ENCODE results near the gene AGA.

Gene AGA

DNA sequence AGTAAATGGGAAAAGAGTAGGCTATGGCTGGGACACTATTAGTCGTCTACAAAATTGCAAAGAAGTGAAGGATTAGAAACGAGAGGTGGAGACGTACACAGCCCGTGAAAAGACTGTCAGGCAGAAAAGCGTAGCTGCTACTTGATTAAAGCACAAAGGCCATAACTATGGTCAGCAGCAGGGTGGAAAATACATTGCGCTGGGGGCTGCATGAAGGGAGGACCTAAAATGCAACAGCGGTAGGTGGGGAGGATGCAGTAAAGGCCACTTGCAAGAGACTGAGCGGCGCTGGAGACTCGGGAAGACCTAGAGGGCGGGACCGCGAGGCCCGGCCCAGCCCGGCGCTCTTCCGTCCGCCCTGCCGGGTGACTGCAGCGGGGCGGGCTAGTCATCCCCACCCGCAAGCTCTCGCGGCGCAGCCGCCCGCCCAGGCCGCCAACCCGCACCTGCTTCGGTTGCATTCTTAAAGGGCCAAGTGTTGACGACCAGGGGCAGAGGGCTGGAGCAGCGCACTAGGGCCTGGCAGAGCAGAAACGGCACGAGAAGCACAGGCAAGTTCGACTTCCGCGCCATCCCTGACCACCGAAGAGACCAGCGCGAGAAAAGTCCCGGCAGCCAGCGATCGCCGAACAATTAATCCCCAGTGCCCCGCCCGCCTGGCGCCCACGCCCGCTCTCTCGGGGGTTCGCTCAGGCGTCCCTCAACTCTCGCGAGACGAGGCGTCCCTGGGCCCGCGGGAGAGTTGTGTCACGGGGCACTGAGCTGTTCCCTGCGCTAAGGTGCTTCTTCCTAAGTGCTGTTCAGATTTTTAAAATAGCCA is at the start of gene AGA:
Gene AGA, minus strand, starts transcription at position 635 of the 820 bp plus-strand sequence. Its CDS starts 62 bp downstream, at position 573.
- DNase-seq: peak; percentile 85

DNA sequence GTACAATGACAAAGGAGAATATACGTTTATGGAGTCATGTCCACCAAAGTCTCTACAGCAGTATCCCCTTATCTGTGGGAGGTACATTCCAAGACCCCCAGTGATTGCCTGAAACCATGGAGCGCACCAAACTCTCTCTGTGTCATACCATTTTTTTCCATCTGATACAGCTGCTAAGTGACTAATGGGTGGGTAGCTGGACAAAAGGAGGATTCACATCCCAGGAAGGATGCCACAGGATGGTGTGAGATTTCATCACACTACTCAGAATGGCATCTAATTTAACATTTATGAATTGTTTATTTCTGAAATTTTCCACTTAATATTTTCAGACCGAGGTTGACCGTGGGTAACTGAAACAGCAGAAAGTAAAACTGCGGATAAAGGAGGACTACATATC is 49.8 kb upstream of the AGA start:
- DNase-seq: no peak

DNA sequence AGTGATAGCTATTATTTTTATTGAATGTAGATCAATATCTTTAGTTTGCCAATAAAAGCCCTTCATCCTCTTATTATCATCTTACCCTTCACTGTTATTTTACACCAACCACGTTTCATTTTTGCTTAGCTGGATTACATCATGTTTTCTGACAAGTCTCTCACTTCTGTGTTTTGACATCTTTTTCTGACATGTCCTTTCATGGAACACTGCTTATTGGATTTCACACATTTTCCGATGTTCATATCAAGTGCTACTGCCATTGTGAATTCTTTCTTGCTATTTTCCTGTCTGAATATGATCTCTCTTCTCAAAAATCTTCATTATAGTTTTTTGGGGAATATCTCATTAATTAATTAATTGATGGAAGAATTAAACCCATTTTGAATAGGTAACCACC is 48.5 kb upstream of the AGA start:
- DNase-seq: no peak

DNA sequence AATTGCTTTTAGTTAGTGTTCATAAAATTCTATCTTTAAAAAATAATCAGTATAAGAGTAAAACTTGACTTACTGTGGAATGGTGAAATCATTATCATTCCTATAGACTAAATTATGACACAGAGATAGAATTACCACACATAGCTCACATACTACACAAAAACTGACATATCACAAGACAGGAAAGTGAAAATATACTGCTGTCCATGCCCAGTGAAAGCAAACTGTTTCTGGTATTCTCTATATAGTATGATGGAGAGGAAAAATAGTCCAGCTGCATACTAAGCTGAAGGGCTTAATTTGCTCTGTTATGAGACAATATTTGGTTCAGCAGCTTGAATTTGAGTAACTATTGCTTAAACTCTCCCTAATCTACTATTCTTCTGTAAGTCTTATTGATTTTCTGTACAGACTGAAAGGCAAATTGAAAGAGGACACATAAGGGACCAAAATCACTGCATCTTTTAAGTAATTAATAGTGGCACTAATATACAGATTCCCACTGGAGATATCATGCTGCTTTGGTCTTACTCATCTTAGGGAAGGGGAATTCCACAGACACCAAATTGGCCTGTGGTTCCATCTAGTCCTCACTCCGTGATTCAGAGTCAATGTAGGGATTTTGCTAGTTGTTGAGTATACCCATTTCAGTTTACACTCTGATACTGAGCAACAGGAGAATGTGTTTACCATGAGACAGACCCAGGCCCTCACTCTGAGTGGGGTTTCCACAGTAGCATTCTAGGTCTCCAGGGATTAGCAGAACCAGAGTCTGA is 47.4 kb upstream of the AGA start:
- DNase-seq: no peak

DNA sequence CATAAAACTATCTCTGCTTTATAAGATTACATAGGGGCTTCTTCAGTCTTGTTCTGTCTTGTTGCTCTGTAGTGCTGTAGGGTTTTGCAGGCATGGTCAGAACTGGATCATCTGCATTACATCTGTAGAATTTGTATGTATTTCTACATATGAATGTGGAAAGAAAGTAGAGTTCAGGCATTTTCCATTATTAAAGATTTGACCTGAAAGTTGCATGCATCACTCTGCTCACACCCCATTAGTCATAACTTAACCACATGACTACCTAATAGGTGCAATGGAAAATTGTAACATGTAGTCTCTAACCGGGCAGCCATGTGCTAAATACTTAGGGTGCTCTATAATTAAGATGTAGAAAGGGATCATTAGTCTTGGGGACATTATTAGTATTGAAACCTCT is 45.7 kb upstream of the AGA start:
- no peak for DNase-seq

DNA sequence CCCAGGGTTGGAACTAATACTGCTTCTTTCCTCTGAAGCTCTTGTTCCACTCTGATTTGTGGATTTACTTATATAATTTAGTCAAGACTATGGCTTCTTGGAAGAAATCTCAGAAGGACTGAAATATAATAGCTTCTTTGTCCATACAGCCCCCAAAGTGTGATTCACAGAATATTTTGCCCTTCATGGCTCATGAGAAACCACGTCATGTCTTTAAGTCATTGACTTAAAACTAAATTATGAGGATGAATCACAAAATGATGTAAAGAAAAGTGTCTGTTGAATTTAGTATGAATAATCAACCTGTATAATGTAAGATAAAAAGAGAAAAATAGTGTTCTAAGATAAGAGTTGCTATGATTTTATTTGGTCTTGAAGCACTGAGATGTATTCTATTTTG is 43.3 kb upstream of the AGA start:
- no peak for DNase-seq

DNA sequence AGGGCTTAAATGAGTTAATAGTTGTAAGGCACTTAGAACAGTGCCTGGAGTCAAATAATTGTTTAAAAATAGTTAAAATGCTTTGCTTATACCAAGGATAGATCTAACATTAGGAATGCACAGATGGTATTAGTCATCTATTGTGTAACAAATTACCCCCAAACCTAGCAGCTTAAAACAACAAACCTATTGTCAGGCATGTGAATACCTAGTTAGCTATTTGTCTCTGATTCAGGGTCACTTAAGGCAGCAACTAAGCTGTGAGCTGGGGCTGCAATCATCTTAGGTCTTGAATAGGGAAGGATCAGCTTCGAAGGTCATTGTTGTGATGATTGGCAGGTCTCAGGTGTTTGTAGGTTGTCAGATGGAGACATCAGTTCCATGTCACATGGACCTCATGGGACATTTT is 42.4 kb upstream of the AGA start:
- no peak for DNase-seq

DNA sequence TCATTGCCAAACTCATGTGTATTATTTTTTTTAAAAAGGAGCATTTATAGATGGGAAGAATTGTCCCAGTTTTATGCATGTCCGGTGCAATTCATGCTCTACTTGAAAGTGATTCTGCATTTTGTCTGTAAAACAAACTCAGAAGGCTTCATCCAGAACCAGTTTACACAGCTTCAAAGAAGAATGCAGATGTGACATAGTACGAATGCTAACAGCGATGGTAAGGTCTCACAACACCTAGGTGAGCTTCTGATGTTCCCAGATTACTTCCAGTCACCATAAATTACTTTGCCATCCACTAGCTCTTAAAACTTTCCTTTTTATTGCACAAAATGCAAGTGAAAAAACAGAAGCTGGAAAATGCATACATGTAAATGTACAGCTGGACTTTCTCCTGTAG is 41.5 kb upstream of the AGA start:
- no peak for DNase-seq

DNA sequence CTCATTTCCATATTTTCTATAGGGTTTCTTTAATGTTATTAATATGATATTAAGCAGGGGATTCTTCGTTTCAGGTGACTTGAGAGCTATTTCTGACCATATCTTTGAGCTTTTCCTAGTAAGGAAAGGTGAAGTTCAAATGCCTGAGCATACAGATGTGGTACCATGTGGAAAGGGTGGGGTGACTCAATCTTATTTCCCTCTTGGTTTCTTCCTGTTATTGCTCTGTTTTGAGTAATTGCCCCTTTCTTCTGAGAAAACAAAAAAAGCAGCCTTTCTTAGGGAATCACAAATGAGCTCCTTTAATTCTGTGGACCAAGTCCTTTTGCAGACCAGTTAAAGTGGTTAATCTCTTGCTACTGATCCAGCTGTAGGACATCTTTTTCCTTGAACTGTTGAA is 41.0 kb upstream of the AGA start:
- DNase-seq: no peak

DNA sequence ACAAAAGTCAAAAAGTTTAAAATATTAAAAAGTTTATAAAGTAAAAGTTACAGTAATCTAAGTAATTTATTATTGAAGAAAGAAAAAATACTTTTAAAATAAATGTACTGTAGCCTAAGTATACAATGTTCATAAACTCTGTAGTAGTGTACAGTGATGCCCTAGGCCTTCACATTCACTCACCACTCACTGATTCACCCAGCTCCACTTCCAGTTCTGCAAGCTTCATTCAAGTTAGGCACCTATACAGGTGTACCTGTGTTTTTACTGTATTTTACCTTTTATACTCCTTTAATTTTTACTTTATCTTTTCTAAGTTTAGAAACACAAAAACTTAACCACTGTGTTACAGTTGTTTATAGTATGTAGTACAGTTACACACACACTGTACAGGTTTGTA is 40.1 kb upstream of the AGA start:
- DNase-seq: no peak

DNA sequence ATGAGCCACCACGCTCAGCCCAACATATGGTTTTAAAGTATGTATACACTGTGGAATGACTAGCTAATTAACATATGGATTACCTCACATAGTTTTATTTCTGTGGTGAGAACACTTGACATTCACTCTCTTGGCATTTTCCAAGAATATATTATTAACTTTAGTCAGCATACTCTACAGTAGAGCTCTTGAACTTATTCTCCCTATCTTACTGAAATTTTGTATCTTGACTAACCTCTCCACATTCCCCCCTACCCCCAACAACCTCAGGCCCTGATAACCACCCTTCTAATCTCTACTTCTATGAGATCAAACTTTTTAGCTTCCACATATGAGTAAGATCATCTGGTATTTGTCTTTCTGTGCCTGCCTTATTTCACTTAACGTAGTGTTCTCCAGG is 38.6 kb upstream of the AGA start:
- DNase-seq: no peak

DNA sequence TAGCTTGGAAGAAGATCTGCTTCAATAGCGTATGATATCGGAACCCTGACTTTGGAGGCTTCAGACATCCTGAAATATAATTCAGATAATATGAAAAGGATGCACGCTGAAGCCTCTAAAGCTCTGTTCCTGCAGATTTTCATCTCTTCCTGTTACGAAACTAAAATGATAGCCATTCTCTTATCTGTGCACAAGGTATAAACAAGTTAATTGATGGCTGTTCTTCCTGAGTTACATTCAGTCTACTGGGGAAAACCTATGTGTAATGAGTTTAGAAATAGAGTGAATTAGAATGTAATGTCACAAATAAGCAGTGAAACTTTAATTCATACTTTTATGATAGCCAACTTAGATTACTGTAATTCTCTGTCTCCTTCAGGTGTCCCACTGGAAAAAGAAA is 36.8 kb upstream of the AGA start:
- DNase-seq: no peak

DNA sequence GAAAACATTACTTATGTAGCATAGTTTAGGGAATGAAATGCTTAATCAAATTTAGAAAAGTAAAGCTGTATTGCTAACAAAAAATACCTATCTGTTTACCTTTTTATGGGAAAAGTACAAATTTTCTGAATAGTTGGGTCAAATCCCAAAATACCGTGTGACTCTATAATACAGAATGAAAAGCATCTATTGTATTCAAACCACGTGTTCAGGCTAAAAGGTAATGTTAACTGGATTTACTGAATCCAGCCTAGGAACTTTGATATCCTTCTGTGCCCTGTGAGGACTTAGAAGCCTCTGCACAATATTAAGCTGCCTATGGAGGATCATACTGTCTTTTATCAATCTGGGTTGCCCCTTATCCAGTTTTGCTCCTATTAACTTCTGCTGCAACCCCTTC is 36.3 kb upstream of the AGA start:
- DNase-seq: no peak

DNA sequence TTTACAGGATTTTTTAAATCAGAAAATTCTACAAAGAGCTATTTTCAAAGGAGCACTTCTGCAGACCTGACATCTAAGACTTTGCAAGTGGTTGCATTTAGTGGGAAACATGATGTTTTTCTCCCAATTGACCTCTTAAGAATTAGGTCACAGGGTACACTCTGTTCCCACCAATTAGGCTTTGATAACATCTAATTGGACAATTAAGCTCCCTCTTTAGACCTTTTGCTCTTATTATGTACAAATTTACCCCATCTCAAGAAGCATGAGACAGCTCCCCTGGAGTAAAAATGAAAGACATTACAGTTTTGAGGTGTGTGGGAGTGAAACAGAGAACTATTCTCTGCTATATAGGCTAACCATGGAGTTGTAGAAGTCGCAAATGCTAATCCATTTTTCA is 31.8 kb upstream of the AGA start:
- DNase-seq: no peak

DNA sequence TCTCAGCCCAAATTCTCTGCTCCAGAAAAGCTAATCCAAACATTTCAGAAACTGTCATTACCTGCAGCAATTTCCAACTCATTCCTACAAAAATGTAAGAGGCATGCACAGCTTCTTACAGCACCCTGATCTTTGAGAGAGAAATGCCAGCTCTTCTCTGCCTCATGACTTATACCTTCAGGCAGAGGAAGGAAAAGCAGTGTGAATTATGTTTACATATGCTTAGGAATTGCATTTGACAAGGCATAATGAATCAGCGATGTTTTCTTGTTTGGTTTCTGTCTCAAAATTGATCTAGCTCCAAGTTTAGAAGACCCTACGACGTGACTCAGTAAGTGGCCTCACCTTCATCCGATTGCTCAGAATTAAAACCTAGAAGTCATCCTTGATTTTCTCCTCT is 21.8 kb upstream of the AGA start:
- no peak for DNase-seq

DNA sequence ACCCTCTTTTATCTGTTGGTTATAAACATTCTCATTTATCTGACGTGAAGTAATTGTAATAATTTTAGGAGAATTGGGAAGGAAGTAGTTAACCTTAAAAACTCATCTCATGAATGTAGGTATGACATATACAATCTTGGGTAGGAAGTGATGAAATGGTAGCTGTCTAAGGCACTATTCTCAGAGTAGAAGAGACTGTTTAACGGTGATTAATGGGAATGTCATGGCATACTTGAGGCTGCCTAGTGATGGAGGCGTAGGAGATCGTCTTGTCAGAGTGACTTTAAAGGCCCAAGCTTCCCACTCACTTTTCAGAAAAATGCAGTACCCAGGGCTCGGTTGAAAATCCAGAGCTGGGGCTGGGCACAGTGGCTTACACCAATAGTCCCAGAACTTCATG is 19.4 kb upstream of the AGA start:
- DNase-seq: no peak

DNA sequence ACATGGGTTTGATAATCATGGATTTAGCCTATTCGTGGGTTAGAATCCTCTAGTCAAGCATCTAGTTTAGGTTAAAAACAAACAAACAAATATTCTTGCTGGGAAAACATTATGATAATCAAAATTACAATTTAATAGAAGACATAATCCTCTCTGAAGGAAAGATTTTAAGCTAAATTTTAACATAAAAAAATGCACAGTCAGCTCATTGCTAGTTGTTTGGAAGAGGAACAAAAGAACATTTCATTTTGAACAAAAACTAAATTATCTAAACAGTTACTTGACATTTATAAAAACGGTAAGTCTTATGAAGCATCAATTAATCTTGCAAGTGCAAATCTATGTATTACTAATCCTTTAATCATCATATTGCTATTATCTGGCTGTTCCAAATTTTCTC is 18.2 kb upstream of the AGA start:
- DNase-seq: no peak

DNA sequence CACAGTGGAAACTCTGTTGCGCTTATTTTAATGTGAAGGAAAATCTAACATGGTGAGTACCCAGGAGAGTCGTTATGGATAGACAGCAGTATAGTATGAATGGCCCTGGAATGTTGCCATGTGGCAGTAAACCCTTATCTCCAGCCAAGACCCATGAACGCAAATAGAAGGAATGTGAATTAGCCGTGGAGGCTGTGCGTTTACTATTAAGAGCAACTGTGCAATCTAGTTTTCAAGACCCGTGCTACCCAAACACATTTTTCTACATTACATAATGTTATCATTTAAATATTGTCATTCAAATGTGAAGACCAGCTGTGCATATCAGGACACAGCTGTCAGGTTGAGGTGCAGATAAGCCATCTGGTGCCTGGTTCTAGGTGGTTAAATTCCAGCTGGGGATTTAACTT is 13.3 kb upstream of the AGA start:
- peak; percentile 50 for DNase-seq

DNA sequence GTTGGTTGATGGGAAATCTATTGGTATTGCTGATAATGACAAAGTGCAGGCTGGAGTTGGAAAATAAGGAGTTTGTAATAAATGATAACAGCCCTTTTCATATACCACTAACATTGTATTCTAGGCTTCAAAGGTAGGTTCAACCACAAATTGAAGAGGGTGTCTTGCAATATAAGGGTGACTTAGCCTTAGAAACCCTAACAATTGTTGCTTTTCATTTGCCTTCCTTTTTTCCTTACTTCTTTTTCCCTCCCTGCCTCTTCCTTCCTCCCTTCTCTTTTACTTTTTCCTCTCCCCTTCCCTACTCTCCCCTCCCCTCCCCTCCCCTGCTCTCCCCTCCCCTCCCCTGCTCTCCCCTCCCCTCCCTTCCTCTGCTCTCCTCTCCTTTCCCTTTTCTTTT is 10.9 kb upstream of the AGA start:
- no peak for DNase-seq

DNA sequence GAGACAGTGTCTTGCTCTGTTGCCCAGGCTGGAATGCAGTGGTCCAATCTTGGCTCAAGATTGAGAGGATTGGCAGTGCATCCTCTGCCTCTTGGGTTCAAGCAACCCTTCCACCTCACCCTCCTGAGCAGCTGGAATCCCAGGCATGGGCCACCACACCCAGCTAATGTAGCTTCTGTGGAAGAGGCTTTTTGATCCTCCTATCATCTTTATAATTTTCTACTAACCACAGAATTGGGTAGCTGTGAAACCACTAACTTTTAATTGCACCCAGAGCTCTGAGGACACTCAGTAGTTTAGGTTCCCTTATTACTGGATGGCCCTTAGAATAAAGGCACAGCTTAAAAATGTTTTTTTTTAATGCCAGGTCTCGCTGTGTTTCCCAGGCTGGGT is 8.9 kb upstream of the AGA start:
- DNase-seq: no peak

DNA sequence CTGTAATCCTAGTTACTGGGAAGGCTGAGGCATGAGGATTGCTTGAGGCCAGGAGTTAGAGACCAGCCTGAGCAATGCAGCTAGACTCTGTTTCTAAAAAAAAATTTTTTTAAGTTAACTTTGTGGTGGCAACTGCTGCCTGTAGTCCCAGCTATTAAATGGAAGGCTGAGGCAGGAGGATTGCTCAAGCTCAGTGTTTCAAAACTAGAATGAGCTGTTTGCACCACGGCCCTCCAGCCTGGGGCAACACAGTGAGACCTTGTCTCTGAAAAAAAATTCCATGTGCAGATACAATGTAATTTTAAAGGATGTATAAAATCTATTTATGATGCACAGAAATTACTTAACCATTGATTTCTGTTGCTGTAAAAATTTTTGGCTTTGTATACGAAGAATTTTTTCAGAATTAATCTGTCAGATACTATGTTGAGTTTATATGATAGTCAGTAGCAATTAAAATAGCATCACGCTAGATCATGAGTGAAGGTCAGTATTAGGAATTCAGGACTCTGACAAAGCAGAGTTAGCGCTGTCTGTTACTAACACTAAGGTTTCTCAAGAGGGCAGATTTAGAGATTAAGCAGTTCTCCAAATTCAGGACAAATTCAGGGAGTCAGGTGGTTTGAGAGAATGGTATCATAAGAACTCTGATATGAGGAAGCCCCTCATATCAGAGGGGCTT is 8.3 kb upstream of the AGA start:
- DNase-seq: no peak

DNA sequence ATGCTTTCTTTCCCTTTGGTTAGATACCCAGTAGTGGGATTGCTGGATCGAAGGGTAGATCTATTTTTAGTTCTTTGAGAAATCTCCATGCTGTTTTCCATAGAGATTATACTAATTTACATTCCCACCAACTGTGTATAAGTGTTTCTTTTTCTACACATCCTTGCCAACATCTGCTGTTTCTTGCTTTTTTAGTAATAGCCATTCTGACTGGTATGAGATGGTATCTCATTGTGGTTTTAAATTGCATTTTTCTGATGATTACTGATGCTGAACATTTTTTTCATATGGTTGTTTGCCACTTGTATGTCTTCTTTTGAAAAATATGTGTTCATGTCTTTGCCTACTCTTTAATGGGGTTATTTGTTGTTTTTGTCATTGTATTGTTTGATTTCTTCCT is 6.6 kb upstream of the AGA start:
- no peak for DNase-seq

DNA sequence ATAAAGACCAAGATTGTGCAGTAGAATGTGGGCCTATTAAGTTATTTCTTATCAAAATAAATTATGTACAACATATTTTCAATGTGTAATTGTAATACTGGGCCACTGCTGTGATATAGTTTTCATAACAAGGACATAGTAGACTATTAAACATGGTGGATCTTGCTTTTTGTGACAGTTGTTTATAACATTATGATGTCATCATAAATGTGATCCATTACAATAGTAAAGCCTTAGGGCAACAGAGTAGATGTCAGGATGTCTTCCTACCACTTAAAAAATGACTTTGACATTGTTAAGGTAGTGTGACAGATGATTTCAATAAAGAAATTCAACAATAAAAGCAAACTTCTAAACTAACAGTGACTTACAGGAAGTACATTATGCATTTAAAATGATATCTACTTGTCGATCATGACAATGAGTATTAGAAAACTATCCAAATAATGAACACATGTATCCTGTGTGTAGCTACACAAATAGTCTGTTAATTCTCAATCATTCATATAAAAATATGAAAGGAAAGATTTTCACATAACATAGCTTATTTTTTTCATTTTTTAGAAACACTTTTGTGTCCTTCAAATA is 5.3 kb upstream of the AGA start:
- DNase-seq: no peak

DNA sequence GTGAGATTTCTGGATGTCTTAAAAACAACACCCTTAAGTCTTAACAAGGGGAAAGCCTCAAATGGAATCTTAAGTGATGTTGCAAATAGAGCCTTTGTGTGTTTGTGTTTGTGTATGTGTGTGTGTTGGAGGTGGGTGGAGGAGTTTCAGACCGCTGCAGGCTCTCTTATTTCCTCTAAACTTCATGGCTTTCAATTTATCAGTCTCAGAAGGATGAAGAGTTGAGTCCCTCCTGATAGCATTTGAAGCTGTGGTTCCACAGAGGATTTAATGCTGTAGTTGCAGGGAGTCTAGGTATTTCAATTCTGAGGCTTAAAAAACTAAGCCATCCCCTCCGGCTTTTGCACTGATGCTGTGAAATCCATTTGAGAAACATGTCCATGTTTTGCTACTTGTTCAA is 4.3 kb upstream of the AGA start:
- DNase-seq: no peak
